HG03045 (cell line): ENCODE results near the gene RAP2B.
"Not testable (repeated sequence)": the region's sequence is repeated elsewhere in the genome, so short reads cannot be mapped to it uniquely, and the experiment has no call there.

Source experiments
- ATAC-seq: cut with Tn5 transposase; IDR thresholded peaks from one replicate; pipeline ENCODE4 v1.9.1; 2021; ENCODE audit warnings: mild to moderate bottlenecking, moderate library complexity; ENCODE audit not compliant: unreplicated experiment

The RAP2B gene

GRCh38 chr3:153161714-153162512 is at the start of gene RAP2B:
RAP2B (plus strand) TSS chr3:153162226; CDS start chr3:153162694, 468 bp downstream.
- ATAC-seq = peak; percentile 56

- ATAC-seq = no peak
Measured at GRCh38 chr3:153113541-153113940, 48.5 kb upstream of the RAP2B start.

GRCh38 chr3:153114270-153114669 is 47.8 kb upstream of the RAP2B start:
- ATAC-seq = not testable (repeated sequence)

GRCh38 chr3:153115326-153115725 is 46.7 kb upstream of the RAP2B start:
- no peak for ATAC-seq

- ATAC-seq = no peak
Measured at GRCh38 chr3:153127788-153128187, 34.2 kb upstream of the RAP2B start.

- ATAC-seq = no peak
Measured at GRCh38 chr3:153129426-153129825, 32.6 kb upstream of the RAP2B start.

- ATAC-seq = no peak
Measured at GRCh38 chr3:153129866-153130265, 32.2 kb upstream of the RAP2B start.

GRCh38 chr3:153130312-153130977 is 31.6 kb upstream of the RAP2B start:
- ATAC-seq = peak; percentile 83

GRCh38 chr3:153137626-153138025 is 24.4 kb upstream of the RAP2B start:
- no peak for ATAC-seq

GRCh38 chr3:153138276-153139210 is 23.5 kb upstream of the RAP2B start:
- ATAC-seq = peak; percentile 89

- no peak for ATAC-seq
Measured at GRCh38 chr3:153142961-153143360, 19.1 kb upstream of the RAP2B start.

- ATAC-seq = no peak
Measured at GRCh38 chr3:153144071-153144470, 18.0 kb upstream of the RAP2B start.

- ATAC-seq = no peak
Measured at GRCh38 chr3:153144779-153145178, 17.2 kb upstream of the RAP2B start.

GRCh38 chr3:153145454-153145853 is 16.6 kb upstream of the RAP2B start:
- no peak for ATAC-seq

GRCh38 chr3:153146191-153147053 is 15.6 kb upstream of the RAP2B start:
- no peak for ATAC-seq

GRCh38 chr3:153150991-153151390 is 11.0 kb upstream of the RAP2B start:
- ATAC-seq = no peak

- not testable (repeated sequence) for ATAC-seq
Measured at GRCh38 chr3:153155786-153156185, 6.2 kb upstream of the RAP2B start.

GRCh38 chr3:153158189-153158588 is 3.8 kb upstream of the RAP2B start:
- no peak for ATAC-seq

GRCh38 chr3:153158961-153159735 is 2.9 kb upstream of the RAP2B start:
- no peak for ATAC-seq
